OCI-LY7 (cell line): Measurements from ENCODE around the gene KIF17.

ENCODE experiments used
- CTCF ChIP-seq: fragments of 200-600 bp; sonication (generic); conservative IDR thresholded peaks from 2 replicates; pipeline ENCODE4 v1.5.1; 2014; ENCODE audit warnings: mild to moderate bottlenecking, antibody characterized with exemption, low read length, moderate library complexity, mixed read lengths
- EZH2phosphoT487 ChIP-seq: fragments of 200-600 bp; sonication (generic); IDR thresholded peaks from 2 replicates; pipeline ENCODE4 v1.6.1; 2018; ENCODE audit warnings: low read depth, borderline replicate concordance, mild to moderate bottlenecking, mixed run types, antibody characterized with exemption, low read length, moderate library complexity, mixed read lengths

DNA sequence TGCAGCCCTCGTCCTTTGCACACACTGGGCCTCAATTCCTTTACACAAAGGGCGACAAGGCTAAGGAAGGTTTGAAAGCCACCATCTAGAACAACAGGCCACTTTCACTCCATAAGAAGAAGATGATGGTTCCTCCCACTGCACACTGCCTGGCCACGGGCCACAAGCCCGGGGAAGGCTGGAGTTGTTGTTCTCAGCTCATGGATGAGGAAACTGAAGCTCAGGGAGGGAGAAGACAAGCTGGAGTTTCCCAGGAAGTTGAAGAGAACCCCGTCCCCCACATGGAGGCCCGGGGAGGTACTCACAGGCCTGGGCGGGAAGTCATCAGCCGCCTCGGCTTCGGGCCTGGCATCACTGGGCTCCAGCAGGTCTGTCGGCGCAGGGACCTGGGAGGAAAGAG lies 32.1 kb downstream of the KIF17 start:
- TF ChIP-seq CTCF (no peak), EZH2phosphoT487 (no peak)
